Activated naive CD4-positive, alpha-beta T cell treated with anti-CD3 and anti-CD28 coated beads, Interleukin-2, amount 10 ng/mL, durations not matched to agents 7 days and 5 days (primary cell): ENCODE data around the gene ARHGAP1.
A peak's percentile ranks its signal among the peaks of the same experiment; 100 is the strongest.

Source experiments
- CTCF ChIA-PET: fragments of 350-600 bp; sonication (Branson Sonifier 250); formaldehyde crosslinking; loops from one replicate; lab custom pipeline; 2021; ENCODE audit warnings: antibody characterized with exemption; lab: Charles Lee
- DNase-seq: peaks from one replicate; pipeline ENCODE4 v3.0.0-alpha.2; 2020
- H3K27ac Mint-ChIP-seq: one replicate; pipeline ENCODE4 v1.8.0; 2021; ENCODE audit warnings: mild to moderate bottlenecking, moderate library complexity, mixed read lengths
- H3K27me3 Mint-ChIP-seq: one replicate; pipeline ENCODE4 v1.8.0; 2021; ENCODE audit warnings: mild to moderate bottlenecking, mixed read lengths
- H3K36me3 Mint-ChIP-seq: one replicate; pipeline ENCODE4 v1.8.0; 2021; ENCODE audit warnings: mixed read lengths
- H3K4me1 Mint-ChIP-seq: one replicate; pipeline ENCODE4 v1.8.0; 2021; ENCODE audit warnings: mixed read lengths
- H3K4me3 Mint-ChIP-seq: one replicate; pipeline ENCODE4 v1.8.0; 2021; ENCODE audit warnings: mild to moderate bottlenecking, moderate library complexity, mixed read lengths
- H3K9me3 Mint-ChIP-seq: one replicate; pipeline ENCODE4 v1.8.0; 2021; ENCODE audit warnings: mixed read lengths

Gene ARHGAP1

GRCh38 chr11:46694072-46694471, 6.3 kb downstream of the ARHGAP1 start:
- Mint-ChIP-seq H3K27ac (no peak overlapping the region), H3K9me3 (no peaks in the 10 kb centered on the region), H3K4me3 (no peak overlapping the region), H3K27me3 (no peaks in the 10 kb centered on the region), H3K4me1 (peaks cover 24% of the 10 kb centered on the region), H3K36me3 (peaks cover 39% of the 10 kb centered on the region)
- CTCF ChIA-PET: no interaction called here
- no peak for DNase-seq

GRCh38 chr11:46693597-46694012, 6.8 kb downstream of the ARHGAP1 start:
- H3K27ac Mint-ChIP-seq: no peak overlapping the region
- DNase-seq: no peak
- peaks cover 36% of the 10 kb centered on the region for H3K36me3 Mint-ChIP-seq
- H3K9me3 Mint-ChIP-seq: no peaks in the 10 kb centered on the region
- peaks cover 20% of the 10 kb centered on the region for H3K4me1 Mint-ChIP-seq
- no peak overlapping the region for H3K4me3 Mint-ChIP-seq
- CTCF ChIA-PET: no interaction called here
- no peaks in the 10 kb centered on the region for H3K27me3 Mint-ChIP-seq

- no peak overlapping the region for H3K27ac Mint-ChIP-seq
- no peak for DNase-seq
- CTCF ChIA-PET: interaction anchor here (0.6 kb wide), 1 partner anchor 486 kb away, joined by 4 read pairs; no protein-coding TSS in a partner anchor
- no peak overlapping the region for H3K4me3 Mint-ChIP-seq
- H3K27me3 Mint-ChIP-seq: no peaks in the 10 kb centered on the region
- H3K9me3 Mint-ChIP-seq: no peaks in the 10 kb centered on the region
- peaks cover 39% of the 10 kb centered on the region for H3K36me3 Mint-ChIP-seq
- H3K4me1 Mint-ChIP-seq: peaks cover 9% of the 10 kb centered on the region
Observed at GRCh38 chr11:46692450-46692849, 8.0 kb downstream of the ARHGAP1 start.

DNA sequence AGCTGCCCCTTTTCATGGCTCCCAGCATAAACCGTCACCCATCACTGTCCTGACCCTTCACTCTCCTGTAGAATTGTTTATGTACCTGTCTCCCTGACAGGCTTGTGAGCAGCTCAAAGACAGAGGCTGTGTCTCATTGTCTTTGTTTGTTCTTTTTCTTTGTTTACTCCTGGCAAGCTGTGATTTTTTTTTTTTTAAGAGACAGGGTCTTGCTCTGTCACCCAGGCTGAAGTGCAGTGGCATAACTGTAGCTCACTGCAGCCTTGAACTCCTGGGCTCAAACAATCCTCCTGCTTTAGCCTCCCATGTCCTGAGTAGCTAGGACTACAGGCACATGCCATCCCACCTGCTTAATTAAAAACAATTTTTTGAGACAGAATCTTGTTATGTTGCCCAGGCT, 9.7 kb downstream of the ARHGAP1 start:
- DNase-seq: no peak
- Mint-ChIP-seq H3K4me1 (no peaks in the 10 kb centered on the region), H3K27ac (no peak overlapping the region), H3K36me3 (peaks cover 45% of the 10 kb centered on the region), H3K4me3 (no peak overlapping the region), H3K27me3 (no peaks in the 10 kb centered on the region), H3K9me3 (no peaks in the 10 kb centered on the region)
- CTCF ChIA-PET: no interaction called here

GRCh38 chr11:46686886-46687795, 13.3 kb downstream of the ARHGAP1 start:
- peak overlapping the region; percentile 24 for H3K27ac Mint-ChIP-seq
- H3K9me3 Mint-ChIP-seq: no peaks in the 10 kb centered on the region
- no peak overlapping the region for H3K4me3 Mint-ChIP-seq
- no peaks in the 10 kb centered on the region for H3K27me3 Mint-ChIP-seq
- CTCF ChIA-PET: interaction anchor here (1.0 kb wide), 1 partner anchor 9 kb away, joined by 3 read pairs; no protein-coding TSS in a partner anchor
- no peak for DNase-seq
- peaks cover 35% of the 10 kb centered on the region for H3K36me3 Mint-ChIP-seq
- no peaks in the 10 kb centered on the region for H3K4me1 Mint-ChIP-seq

GRCh38 chr11:46684367-46684766, 16.1 kb downstream of the ARHGAP1 start:
- Mint-ChIP-seq H3K4me1 (no peaks in the 10 kb centered on the region), H3K27me3 (no peaks in the 10 kb centered on the region), H3K27ac (no peak overlapping the region), H3K4me3 (no peak overlapping the region), H3K36me3 (peaks cover 41% of the 10 kb centered on the region), H3K9me3 (no peaks in the 10 kb centered on the region)
- CTCF ChIA-PET: interaction anchor here (1.4 kb wide), 1 partner anchor 72 kb away, joined by 3 read pairs; no protein-coding TSS in a partner anchor
- DNase-seq: no peak

DNA sequence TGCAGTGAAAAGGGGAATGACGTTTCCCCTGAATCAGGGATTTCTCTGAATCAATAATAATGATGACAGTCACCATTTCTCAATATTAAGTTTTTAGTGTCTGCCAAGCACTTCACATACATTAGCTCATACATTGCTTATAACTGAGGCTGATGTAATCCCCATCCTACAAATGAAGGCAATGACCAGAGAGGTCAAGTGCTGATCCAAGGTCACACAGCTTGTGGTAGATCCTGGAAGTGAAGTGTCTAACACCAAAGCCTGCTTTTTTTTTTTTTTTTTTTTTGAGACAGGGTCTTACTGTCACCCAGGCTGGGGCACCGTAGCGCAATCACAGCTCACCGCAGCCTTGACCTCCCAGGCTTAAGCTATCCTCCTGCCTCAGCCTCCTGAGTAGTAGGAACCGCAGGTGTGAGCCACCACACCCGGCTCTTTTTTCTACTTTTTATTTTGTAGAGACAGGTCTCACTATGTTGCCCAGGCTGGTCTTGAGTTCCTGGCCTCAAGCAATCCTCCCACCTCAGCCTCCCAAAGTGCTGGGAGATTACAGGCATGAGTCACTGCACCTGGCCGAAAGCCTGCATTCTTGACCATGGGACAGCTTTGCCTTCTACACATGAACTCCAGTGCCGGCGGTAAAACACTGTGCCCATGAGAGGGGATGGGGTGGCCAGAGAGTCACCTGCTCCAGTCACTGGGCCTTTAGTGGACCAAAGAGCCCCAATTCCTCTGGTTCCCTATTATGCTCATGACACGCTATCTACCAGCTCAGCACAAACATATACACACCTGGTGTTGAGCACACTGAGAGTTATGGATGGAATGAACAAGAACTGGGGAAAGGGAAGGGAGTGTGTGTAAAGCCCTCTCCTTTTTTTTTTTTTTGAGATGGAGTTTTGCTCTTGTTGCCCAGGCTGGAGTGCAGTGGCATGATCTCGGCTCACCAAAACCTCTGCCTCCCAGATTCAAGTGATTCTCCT, 17.4 kb downstream of the ARHGAP1 start:
- H3K4me1 Mint-ChIP-seq: no peaks in the 10 kb centered on the region
- DNase-seq: no peak
- H3K36me3 Mint-ChIP-seq: peaks cover 42% of the 10 kb centered on the region
- CTCF ChIA-PET: interaction anchor here (1.4 kb wide), 1 partner anchor 71 kb away, joined by 3 read pairs; no protein-coding TSS in a partner anchor
- no peak overlapping the region for H3K4me3 Mint-ChIP-seq
- no peaks in the 10 kb centered on the region for H3K9me3 Mint-ChIP-seq
- H3K27ac Mint-ChIP-seq: no peak overlapping the region
- no peaks in the 10 kb centered on the region for H3K27me3 Mint-ChIP-seq

- H3K27me3 Mint-ChIP-seq: no peaks in the 10 kb centered on the region
- H3K4me3 Mint-ChIP-seq: no peak overlapping the region
- H3K4me1 Mint-ChIP-seq: peaks cover 6% of the 10 kb centered on the region
- H3K9me3 Mint-ChIP-seq: no peaks in the 10 kb centered on the region
- peaks cover 37% of the 10 kb centered on the region for H3K36me3 Mint-ChIP-seq
- no peak for DNase-seq
- CTCF ChIA-PET: no interaction called here
- H3K27ac Mint-ChIP-seq: no peak overlapping the region
Observed at GRCh38 chr11:46681814-46682213, 18.6 kb downstream of the ARHGAP1 start.

- H3K36me3 Mint-ChIP-seq: peaks cover 36% of the 10 kb centered on the region
Observed at GRCh38 chr11:46680815-46681214, 19.6 kb downstream of the ARHGAP1 start.

GRCh38 chr11:46680164-46680760, 20.2 kb downstream of the ARHGAP1 start:
- H3K4me3 Mint-ChIP-seq: no peak overlapping the region
- no peaks in the 10 kb centered on the region for H3K9me3 Mint-ChIP-seq
- H3K4me1 Mint-ChIP-seq: peaks cover 19% of the 10 kb centered on the region
- no peak for DNase-seq
- CTCF ChIA-PET: no interaction called here
- H3K27me3 Mint-ChIP-seq: no peaks in the 10 kb centered on the region
- peaks cover 36% of the 10 kb centered on the region for H3K36me3 Mint-ChIP-seq
- no peak overlapping the region for H3K27ac Mint-ChIP-seq

More at GRCh38 chr11:46680815-46681214, 19.6 kb downstream of the ARHGAP1 start:
- no peak overlapping the region for H3K4me3 Mint-ChIP-seq
- no peak overlapping the region for H3K27ac Mint-ChIP-seq
- no peak for DNase-seq
- CTCF ChIA-PET: no interaction called here
- H3K4me1 Mint-ChIP-seq: peaks cover 14% of the 10 kb centered on the region
- H3K9me3 Mint-ChIP-seq: no peaks in the 10 kb centered on the region
- H3K27me3 Mint-ChIP-seq: no peaks in the 10 kb centered on the region

DNA sequence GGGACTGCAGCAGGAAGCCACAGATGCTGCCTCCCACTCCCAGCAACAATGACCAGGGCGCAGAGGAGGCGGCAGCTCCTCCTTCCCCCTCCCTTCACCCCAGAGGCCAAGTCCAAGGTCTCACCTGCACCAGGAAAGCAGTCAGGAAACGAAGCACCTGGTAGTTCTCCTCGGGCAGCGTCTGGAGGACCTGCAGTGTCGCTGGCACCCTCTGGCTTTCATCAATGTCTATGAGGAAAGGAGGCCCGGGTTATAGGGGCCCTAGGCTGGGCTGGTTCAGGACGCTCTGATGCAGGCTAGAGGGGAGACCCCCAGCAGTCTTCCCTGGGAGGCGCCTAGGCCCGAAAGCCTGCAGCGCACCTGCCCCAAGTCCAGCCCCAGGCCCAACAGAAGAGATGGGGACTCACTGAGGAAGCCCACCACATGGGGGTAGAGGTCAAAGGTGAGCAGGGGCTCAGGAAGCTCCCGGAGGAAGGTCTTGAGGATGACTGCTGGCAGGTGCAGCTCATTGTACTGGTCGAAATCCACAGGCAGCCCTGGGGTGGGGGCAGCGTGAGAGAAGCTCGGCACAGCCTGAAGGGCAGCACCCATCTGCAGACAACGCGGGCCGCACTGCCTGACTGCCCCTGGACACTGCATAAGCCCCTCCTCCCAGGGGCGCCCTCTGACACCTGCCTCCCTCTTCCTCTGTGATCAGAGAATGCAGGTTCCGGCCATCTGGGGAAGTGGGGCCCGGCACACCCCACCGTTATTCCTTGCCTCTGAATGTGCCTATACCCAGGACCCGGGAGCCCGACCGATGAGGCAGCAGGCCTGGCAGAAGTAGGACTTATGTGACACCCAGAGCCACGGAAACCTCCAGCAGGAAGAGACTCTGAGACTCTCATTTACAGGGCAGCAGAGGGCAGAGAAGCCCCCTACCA, 20.9 kb downstream of the ARHGAP1 start:
- H3K4me3 Mint-ChIP-seq: no peak overlapping the region
- DNase-seq: no peak
- CTCF ChIA-PET: no interaction called here
- no peaks in the 10 kb centered on the region for H3K27me3 Mint-ChIP-seq
- no peak overlapping the region for H3K27ac Mint-ChIP-seq
- peaks cover 38% of the 10 kb centered on the region for H3K36me3 Mint-ChIP-seq
- peaks cover 27% of the 10 kb centered on the region for H3K4me1 Mint-ChIP-seq
- no peaks in the 10 kb centered on the region for H3K9me3 Mint-ChIP-seq

DNA sequence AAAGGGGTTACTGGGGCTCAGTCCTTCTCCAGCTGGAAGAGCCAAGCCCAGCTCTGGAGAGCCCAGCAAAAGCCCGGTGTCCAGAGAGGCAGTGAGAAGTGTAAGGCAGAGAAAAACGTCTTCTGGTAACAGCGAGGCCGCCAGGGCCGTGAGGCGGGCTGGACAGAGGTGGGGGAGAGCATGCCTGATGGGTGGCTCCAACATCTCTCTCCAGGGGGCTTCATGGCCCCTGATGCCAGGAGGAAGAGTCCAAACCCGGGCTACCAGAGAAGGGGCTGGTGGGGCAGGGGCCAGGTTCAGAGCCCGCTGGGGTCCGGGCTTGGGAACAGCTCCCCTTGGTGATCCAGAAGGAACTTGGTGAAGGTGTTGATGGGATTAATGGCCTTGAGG, 21.7 kb downstream of the ARHGAP1 start:
- no peak overlapping the region for H3K27ac Mint-ChIP-seq
- H3K4me1 Mint-ChIP-seq: peaks cover 34% of the 10 kb centered on the region
- no peaks in the 10 kb centered on the region for H3K27me3 Mint-ChIP-seq
- CTCF ChIA-PET: interaction anchor here (1.2 kb wide), 1 partner anchor 9 kb away, joined by 3 read pairs; no protein-coding TSS in a partner anchor
- no peak overlapping the region for H3K4me3 Mint-ChIP-seq
- peaks cover 38% of the 10 kb centered on the region for H3K36me3 Mint-ChIP-seq
- no peak for DNase-seq
- H3K9me3 Mint-ChIP-seq: no peaks in the 10 kb centered on the region
